Duodenal mucosa (tissue), 2 donors: ENCODE measurements around the gene ZBTB40.

Experiments
- H3K27ac ChIP-seq: one replicate; pipeline ENCODE4 v1.7.0; 2013; ENCODE audit warnings: low read depth, low read length
- H3K27me3 ChIP-seq, 2 donors: one replicate each; pipeline ENCODE4 v1.7.0; 2013; ENCODE audit warnings: low read length in 2 of 2, control low read depth in 1 of 2; ENCODE audit not compliant: insufficient read depth in 2 of 2, control insufficient read depth in 1 of 2
- H3K36me3 ChIP-seq, 2 donors: one replicate each; pipeline ENCODE4 v1.7.0; 2013; ENCODE audit warnings: low read length in 2 of 2, control low read depth in 1 of 2; ENCODE audit not compliant: insufficient read depth in 2 of 2, control insufficient read depth in 1 of 2
- H3K4me1 ChIP-seq, 2 donors: one replicate each; pipeline ENCODE4 v1.7.0; 2013; ENCODE audit warnings: low read length in 2 of 2, control low read depth in 1 of 2; ENCODE audit not compliant: insufficient read depth in 2 of 2, control insufficient read depth in 1 of 2
- H3K4me3 ChIP-seq, 2 donors: one replicate each; pipeline ENCODE4 v1.7.0; 2013; ENCODE audit warnings: low read length in 2 of 2, low read depth in 1 of 2
- H3K9ac ChIP-seq, 2 donors: one replicate each; pipeline ENCODE4 v1.7.0; 2013; ENCODE audit warnings: low read length in 2 of 2, low read depth in 1 of 2
- H3K9me3 ChIP-seq, 2 donors: one replicate each; pipeline ENCODE4 v1.7.0; 2013; ENCODE audit warnings: low read length in 2 of 2, control low read depth in 1 of 2; ENCODE audit not compliant: control insufficient read depth in 1 of 2

The ZBTB40 gene

DNA sequence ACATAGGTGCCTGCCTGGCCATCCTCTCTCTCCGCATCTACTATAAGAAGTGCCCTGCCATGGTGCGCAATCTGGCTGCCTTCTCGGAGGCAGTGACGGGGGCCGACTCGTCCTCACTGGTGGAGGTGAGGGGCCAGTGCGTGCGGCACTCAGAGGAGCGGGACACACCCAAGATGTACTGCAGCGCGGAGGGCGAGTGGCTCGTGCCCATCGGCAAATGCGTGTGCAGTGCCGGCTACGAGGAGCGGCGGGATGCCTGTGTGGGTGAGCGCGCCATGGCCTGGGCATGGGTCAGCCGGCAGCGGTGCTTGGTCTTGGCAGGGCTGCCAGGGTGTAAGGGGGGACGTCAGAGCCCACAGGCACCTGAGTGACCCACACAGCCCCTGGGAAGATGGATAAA is 125.0 kb downstream of the ZBTB40 start:
- Histone ChIP-seq H3K4me3 (no peak overlapping the region), H3K27me3 (peaks cover 0 to 14% of the 10 kb centered on the region in 2 donors), H3K9me3 (peaks cover 14 to 17% of the 10 kb centered on the region in 2 donors), H3K4me1 (no peaks in the 10 kb centered on the region), H3K27ac (no peak overlapping the region), H3K9ac (no peak overlapping the region), H3K36me3 (no peaks in the 10 kb centered on the region)

DNA sequence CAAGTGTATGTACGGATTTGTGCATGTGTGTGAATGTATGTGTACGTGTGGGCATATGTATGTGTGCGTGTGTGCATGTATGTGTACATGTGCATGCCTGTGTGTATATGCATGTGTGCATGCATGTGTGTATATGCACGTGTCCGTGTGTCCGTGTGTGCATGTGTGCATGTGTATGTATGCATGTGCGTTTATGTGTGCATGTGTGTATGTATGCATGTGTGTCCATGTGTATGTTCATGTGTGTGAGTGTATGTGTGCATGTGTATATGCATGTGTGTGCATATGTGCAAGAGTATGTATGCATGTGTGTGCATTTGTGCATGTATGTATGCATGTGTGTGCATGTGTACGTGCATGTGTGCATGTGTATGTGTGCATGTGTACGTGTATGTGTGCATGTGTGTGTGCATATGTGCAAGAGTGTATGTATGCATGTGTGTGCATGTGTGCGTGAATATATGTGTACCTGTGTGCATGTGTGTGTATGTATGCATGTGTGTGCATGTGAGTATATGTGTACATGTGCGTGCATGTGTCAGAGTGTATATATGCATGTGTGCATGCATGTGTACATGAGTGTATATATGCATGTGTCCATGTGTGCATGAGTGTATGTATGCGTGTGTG is 127.2 kb downstream of the ZBTB40 start:
- Histone ChIP-seq H3K36me3 (no peaks in the 10 kb centered on the region), H3K27me3 (no peaks in the 10 kb centered on the region), H3K9me3 (peaks cover 14 to 17% of the 10 kb centered on the region in 2 donors), H3K4me1 (no peaks in the 10 kb centered on the region), H3K9ac (no peak overlapping the region), H3K27ac (no peak overlapping the region), H3K4me3 (no peak overlapping the region)

DNA sequence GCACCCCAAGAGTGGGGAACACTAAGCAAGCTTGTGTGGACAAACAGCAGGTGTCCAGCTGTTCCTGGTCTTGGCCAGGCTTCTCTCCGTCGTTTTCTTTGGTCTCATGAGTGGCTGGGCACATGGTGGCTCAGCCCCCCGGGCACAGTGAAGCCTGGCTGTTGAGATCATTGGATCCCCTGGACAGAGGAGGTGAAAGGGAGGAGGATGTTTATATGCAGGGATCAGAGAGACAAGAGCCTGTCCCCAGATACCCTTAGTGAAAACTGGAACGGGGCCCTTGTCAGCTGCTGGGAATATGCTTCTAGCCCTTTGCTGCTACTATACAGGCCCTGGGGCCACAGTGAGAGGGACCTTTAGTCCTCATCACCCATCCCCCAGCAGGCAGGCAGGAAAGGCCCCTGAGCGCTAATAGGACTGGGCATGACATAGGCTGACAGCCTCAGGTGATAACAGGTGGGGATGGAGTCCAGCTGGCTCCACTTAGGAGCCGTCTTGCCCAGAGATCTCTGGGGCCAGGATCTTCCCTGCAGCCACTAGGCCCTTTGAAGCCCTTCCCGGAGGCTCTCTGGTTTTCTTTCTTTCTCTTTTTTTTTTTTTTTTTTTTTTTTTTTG is 128.0 kb downstream of the ZBTB40 start:
- no peaks in the 10 kb centered on the region for H3K27me3 ChIP-seq
- no peak overlapping the region for H3K9ac ChIP-seq
- H3K4me3 ChIP-seq, result no peak overlapping the region
- no peak overlapping the region for H3K27ac ChIP-seq
- H3K9me3 ChIP-seq, result peaks cover 14 to 17% of the 10 kb centered on the region in 2 donors
- no peaks in the 10 kb centered on the region for H3K4me1 ChIP-seq
- H3K36me3 ChIP-seq, result no peaks in the 10 kb centered on the region
